HS-27A (cell line): ENCODE measurements around the gene IKZF3.
"Not testable (repeated sequence)": the region's sequence is repeated elsewhere in the genome, so short reads cannot be mapped to it uniquely, and the experiment has no call there.

ENCODE experiments used
- DNase-seq: peaks from one replicate; pipeline ENCODE4 v3.0.0-alpha.2; 2012; ENCODE audit warnings: low read depth, missing footprints

Gene IKZF3

DNA sequence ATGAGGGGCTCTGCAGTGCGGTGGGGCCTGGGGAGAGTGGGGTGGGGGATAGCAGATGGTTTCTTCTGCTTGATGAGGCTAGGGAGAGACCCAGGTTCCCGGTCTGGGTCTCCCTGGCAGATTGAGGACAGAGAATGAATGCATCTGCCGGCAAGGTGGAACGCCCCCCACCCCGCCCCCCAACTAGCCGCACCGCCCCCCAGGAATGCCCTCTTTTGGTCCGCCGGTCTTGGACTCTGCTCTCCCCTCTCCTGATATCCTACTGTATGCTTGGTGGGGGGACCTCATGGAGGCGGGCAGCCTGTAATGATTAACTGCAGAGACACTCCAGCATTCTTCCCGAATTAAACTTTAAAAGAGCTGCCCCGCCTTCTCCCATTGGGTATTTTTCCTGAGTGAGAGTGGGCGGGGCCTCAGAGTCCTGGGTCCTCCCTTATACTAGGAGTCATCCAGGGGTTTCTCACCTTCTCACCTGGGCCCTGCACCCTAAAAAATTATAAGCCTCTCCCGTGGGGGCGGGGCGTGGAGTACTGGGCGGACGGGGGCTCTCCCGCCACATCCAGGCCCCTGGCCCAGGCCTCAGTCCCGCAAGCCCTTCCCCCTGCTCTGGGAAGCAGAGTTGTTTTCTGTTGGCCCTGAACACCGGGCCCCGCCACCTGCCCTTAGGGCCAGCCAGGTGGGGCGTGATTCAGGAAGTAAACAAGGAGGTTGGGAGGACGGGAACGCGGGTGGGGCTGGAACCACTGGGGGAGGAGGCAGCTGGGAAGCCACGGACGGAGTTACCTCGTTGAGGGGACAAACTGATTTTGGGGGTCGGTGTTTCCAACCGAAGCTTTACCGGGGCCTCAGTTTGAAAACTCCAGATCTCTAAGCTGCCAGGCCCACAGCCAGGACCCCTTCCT, 124.9 kb downstream of the IKZF3 start:
- no peak for DNase-seq

GRCh38 chr17:39738568-39738901, 125.6 kb downstream of the IKZF3 start:
- no peak for DNase-seq

DNA sequence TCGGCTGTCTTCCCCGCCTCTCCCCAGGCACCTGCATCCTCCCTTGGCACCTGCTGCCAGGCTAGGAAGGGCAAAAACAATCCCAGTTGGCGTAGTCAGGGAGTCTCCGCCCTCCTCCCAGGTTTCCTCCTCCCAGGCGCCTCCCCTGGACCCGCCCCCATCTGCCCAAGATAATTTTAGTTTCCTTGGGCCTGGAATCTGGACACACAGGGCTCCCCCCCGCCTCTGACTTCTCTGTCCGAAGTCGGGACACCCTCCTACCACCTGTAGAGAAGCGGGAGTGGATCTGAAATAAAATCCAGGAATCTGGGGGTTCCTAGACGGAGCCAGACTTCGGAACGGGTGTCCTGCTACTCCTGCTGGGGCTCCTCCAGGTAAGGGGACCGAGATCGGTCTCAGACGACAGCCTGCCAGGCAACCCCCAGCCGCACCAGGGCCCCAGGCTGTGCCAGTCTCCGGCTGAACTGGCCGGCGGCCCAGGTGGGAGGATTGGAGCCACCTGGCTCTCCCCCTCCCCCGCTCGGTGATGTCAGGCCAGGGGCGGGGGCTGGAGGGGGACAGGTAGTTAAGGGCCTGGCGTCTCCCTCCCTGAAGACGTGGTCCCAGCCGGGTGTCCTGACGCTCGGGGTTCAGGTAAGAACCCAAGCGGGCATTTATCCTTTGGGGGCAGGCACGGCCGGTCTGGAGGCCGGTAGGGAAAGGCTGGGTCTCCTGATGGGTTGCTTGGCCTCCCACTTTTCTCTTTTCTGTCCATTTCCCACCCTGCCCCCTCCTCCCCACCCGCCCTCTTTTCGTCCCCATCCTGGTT, 126.1 kb downstream of the IKZF3 start, which contains the start of gene GRB7:
TSS of gene GRB7 (plus strand) at position 179 of the 808 bp plus-strand sequence. CDS start 4,364 bp downstream, outside the sequence.
- DNase-seq = no peak

GRCh38 chr17:39737206-39737759, 126.8 kb downstream of the IKZF3 start:
- no peak for DNase-seq

GRCh38 chr17:39736319-39737165, 127.6 kb downstream of the IKZF3 start:
- no peak for DNase-seq

GRCh38 chr17:39735882-39736281, 128.2 kb downstream of the IKZF3 start:
- DNase-seq = no peak

DNA sequence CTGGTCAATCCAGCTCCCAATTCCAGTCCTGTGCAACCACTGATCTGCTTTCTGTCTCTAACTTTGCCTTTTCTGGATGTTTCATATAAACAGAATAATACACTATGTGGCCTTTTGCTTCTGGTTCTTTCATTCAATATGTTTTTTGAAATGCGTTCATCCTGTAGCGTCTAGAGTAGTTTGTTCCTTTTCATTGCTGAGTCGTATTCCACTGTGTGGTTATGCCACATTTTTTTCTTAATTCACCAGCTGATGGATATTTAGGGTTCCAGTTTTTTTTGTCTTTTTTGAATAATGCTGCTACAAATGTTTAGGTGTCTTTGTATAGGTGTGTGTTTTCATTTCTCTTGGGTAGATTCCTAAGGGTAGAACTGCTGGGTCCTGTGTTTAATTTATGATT, 131.5 kb downstream of the IKZF3 start:
- DNase-seq = no peak

DNA sequence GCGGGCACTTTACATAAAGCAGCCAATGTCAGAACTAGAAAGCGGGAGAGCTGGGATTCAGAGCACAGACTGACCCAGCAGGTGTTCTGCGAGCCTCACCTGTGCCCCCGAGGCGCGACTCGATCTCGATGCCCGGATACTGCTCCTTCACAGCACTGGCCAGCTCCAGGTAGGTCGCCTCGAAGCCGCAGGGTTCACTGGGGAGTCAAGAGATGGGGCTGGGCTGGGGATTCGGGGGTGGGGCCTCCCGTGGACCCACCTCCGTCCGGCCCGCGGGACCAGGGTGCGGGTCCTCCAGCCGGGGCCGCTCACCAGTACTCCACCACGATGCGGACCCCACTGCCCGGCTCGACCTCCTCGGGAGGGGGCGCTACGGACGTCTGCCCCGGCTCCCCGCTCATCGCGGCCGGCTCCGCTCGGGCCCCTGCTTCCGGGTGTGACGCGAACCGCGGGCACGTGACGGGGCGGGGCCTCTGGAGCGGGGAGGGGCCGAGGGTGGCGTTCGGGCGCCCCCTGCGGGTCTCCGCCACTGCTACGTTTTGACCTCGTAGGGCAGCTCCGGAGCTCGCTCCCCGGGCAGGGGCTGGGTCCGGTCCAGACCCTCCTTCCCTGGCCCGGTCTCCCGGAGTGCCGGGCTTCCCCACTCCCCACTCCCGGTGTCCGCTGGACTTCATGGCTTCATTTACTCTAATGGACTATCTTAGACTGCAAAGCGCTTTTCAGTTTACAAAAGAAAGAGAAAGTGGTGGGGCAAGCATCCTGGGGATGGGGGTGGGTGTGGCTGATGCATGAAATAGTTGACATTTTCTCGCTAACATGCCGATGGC, 133.8 kb downstream of the IKZF3 start, which contains the start of gene MIEN1:
TSS of gene MIEN1 (minus strand) at position 438 of the 827 bp plus-strand sequence. CDS start at position 401, 37 bp downstream.
- no peak for DNase-seq

- no peak for DNase-seq
These were observed 134.7 kb downstream of the IKZF3 start for GRCh38 chr17:39729280-39729851.

- no peak for DNase-seq
These were observed 136.6 kb downstream of the IKZF3 start for GRCh38 chr17:39727556-39727955.

DNA sequence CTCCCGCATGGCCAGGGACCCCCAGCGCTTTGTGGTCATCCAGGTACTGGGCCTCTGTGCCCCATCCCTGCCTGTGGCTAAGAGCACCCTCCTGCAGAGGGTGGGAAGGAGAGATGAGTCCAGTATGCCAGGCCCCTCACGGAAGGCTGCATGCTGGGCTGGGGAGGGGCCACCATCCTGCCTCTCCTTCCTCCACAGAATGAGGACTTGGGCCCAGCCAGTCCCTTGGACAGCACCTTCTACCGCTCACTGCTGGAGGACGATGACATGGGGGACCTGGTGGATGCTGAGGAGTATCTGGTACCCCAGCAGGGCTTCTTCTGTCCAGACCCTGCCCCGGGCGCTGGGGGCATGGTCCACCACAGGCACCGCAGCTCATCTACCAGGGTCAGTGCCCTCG, 137.5 kb downstream of the IKZF3 start:
- DNase-seq = no peak

- not testable (repeated sequence) for DNase-seq
These were observed 138.2 kb downstream of the IKZF3 start for GRCh38 chr17:39725923-39726322.

GRCh38 chr17:39724731-39725130, 139.4 kb downstream of the IKZF3 start:
- no peak for DNase-seq

DNA sequence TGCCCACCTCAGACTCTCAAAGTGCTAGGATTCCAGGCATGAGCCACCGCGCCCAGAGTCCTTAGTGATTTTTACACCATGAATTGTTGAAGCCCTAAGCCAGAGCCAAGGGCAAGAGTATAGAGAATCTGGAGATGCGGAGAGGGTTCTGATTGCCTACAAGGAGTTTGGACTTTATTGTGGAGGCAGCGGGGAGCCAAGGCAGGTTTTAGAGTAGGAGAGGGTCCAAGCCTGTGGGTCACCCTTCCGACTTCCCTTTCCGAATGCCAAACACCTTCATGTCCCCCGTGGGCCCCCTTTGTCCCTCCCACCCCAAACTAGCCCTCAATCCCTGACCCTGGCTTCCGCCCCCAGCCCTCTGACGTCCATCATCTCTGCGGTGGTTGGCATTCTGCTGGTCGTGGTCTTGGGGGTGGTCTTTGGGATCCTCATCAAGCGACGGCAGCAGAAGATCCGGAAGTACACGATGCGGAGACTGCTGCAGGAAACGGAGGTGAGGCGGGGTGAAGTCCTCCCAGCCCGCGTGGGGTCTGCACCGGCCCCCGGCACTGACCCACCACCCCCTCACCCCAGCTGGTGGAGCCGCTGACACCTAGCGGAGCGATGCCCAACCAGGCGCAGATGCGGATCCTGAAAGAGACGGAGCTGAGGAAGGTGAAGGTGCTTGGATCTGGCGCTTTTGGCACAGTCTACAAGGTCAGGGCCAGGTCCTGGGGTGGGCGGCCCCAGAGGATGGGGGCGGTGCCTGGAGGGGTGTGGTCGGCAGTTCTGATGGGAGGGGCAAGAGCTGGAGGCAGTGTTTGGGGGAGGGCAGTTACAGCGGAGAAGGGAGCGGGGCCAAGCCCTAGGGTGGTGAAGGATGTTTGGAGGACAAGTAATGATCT, 140.9 kb downstream of the IKZF3 start:
- no peak for DNase-seq

DNA sequence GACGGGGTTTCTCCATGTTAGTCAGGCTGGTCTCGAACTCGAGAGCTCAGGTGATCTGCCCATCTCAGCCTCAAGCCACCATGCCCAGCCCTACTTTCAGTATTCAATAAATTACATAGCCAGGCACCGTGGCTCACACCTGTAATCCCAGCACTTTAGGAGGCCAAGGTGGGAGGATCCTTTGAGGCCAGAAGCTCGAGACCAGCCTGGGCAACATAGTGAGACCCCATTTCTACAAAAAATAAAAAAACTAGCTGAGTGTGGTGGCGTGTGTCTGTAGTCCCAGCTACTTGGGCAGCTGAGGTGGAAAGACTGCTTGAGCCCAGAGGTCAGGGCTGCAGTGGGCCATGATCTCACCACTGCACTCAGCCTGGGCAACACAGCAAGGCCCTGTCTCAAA, 142.0 kb downstream of the IKZF3 start:
- DNase-seq = no peak

- DNase-seq = no peak
These were observed 144.4 kb downstream of the IKZF3 start for GRCh38 chr17:39719563-39720355.

GRCh38 chr17:39717660-39718059, 146.5 kb downstream of the IKZF3 start:
- no peak for DNase-seq

DNA sequence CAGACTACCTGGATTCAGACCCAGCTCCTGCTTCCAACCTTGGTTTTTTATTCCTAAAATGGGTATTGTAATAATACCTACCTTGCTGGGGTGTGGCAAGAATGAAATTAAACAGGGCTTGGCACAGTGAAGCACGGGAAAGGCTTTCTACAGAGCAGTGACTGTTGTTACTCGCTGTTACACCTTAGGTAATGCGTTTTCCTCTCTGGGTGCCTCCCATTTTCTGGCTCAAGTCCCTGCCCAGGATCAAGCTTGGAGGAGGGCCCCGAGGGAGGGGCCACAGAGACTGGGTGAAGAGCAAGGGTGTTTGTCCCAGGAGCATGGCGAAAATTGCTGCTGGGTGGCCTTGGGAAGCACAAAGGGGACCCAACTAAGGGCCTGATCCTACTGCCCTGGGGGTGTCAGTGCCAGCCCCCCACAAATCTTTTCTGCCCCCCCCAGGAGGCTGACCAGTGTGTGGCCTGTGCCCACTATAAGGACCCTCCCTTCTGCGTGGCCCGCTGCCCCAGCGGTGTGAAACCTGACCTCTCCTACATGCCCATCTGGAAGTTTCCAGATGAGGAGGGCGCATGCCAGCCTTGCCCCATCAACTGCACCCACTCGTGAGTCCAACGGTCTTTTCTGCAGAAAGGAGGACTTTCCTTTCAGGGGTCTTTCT, 147.1 kb downstream of the IKZF3 start:
- no peak for DNase-seq
